Kidney glomerular epithelial cell (primary cell): ENCODE results near the gene MYO5B.
"Not testable (repeated sequence)": the region's sequence is repeated elsewhere in the genome, so short reads cannot be mapped to it uniquely, and the experiment has no call there.

Source experiments
- DNase-seq: peaks from one replicate; lab custom pipeline; 2025; lab: John Stamatoyannopoulos, UW

Gene MYO5B

GRCh38 chr18:50194631-50195532 is at the start of gene MYO5B:
MYO5B (minus strand) TSS chr18:50195147; CDS start chr18:50194793, 354 bp downstream.
- DNase-seq = peak; percentile 24

- DNase-seq = not testable (repeated sequence)
Measured at GRCh38 chr18:50241768-50242167, 46.8 kb upstream of the MYO5B start.

GRCh38 chr18:50240080-50240563 is 45.2 kb upstream of the MYO5B start:
- DNase-seq = no peak

- DNase-seq = no peak
Measured at GRCh38 chr18:50232419-50232818, 37.5 kb upstream of the MYO5B start.

- DNase-seq = peak; percentile 17
Measured at GRCh38 chr18:50231621-50232020, 36.7 kb upstream of the MYO5B start.

GRCh38 chr18:50220249-50220648 is 25.3 kb upstream of the MYO5B start:
- DNase-seq = not testable (repeated sequence)

- no peak for DNase-seq
Measured at GRCh38 chr18:50218432-50219197, 23.7 kb upstream of the MYO5B start.

- DNase-seq = no peak
Measured at GRCh38 chr18:50209311-50209710, 14.4 kb upstream of the MYO5B start.

GRCh38 chr18:50207722-50208121 is 12.8 kb upstream of the MYO5B start:
- no peak for DNase-seq

- peak; percentile 64 for DNase-seq
Measured at GRCh38 chr18:50203801-50204604, 9.1 kb upstream of the MYO5B start.

- DNase-seq = no peak
Measured at GRCh38 chr18:50201476-50202018, 6.6 kb upstream of the MYO5B start.

GRCh38 chr18:50199921-50200320 is 5.0 kb upstream of the MYO5B start:
- DNase-seq = no peak

- DNase-seq = no peak
Measured at GRCh38 chr18:50199346-50199855, 4.5 kb upstream of the MYO5B start.

GRCh38 chr18:50196261-50196660 is 1.3 kb upstream of the MYO5B start:
- no peak for DNase-seq

GRCh38 chr18:50195689-50196088 is 742 bp upstream of the MYO5B start:
- DNase-seq = no peak

- DNase-seq = no peak
Measured at GRCh38 chr18:50193796-50194630, 934 bp downstream of the MYO5B start.

GRCh38 chr18:50192995-50193795 is 1.8 kb downstream of the MYO5B start:
- peak; percentile 20 for DNase-seq

GRCh38 chr18:50190926-50191325 is 4.0 kb downstream of the MYO5B start:
- peak; percentile 33 for DNase-seq

GRCh38 chr18:50190236-50190635 is 4.7 kb downstream of the MYO5B start:
- DNase-seq = peak; percentile 69

GRCh38 chr18:50189160-50189559 is 5.8 kb downstream of the MYO5B start:
- no peak for DNase-seq
